ENCODE measurements around the gene GFPT2.

Gene GFPT2

GRCh38 chr5:180373454-180373853 lies 20.3 kb upstream of the GFPT2 start:
- DNase-seq (ENCODE audit: low read depth), result no peak
- no peak overlapping the region for H3K4me3 ChIP-seq (ENCODE audit: low read depth, low read length)
- TF ChIP-seq CTCF (IDR thresholded peaks at IDR 0.05; ENCODE audit: insufficient read depth, low read depth, low read length, missing control alignments), result no peak

GRCh38 chr5:180371949-180372348 lies 18.8 kb upstream of the GFPT2 start:
- no peak overlapping the region for H3K4me3 ChIP-seq (ENCODE audit: low read depth, low read length)
- TF ChIP-seq CTCF (IDR thresholded peaks at IDR 0.05; ENCODE audit: insufficient read depth, low read depth, low read length, missing control alignments), result no peak
- DNase-seq (ENCODE audit: low read depth), result no peak

GRCh38 chr5:180370861-180371641 lies 17.9 kb upstream of the GFPT2 start:
- H3K4me3 ChIP-seq (ENCODE audit: low read depth, low read length), result no peak overlapping the region
- TF ChIP-seq CTCF (IDR thresholded peaks at IDR 0.05; ENCODE audit: insufficient read depth, low read depth, low read length, missing control alignments), result no peak
- DNase-seq (ENCODE audit: low read depth), result no peak

DNA sequence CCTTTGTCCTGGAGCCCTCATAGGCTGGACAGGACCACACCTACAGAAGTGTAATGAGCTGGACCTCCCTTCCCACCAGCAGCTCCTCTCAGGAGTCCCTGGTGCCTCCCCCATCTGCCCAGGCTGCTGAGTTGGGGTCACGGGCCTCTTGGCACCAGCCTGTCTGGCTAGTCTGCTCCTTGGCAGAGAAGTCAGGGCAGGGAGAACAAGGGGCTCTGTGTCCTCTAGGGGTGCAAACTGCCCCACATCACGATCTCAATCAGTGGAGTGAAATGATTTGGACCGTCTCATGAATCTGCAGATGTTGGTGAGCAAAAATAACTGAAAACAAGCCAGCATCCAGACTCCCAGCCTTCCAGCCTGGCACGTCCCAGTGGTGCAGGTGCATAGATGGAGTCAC lies 14.9 kb upstream of the GFPT2 start:
- no peak for DNase-seq (ENCODE audit: low read depth)
- no peak for TF ChIP-seq CTCF (IDR thresholded peaks at IDR 0.05; ENCODE audit: insufficient read depth, low read depth, low read length, missing control alignments)
- H3K4me3 ChIP-seq (ENCODE audit: low read depth, low read length), result no peak overlapping the region

- no peak for TF ChIP-seq CTCF (IDR thresholded peaks at IDR 0.05; ENCODE audit: insufficient read depth, low read depth, low read length, missing control alignments)
- peak; percentile 16 for DNase-seq (ENCODE audit: low read depth)
- no peak overlapping the region for H3K4me3 ChIP-seq (ENCODE audit: low read depth, low read length)
Observed at GRCh38 chr5:180367300-180367699, 14.2 kb upstream of the GFPT2 start.

- no peak for DNase-seq (ENCODE audit: low read depth)
- no peak overlapping the region for H3K4me3 ChIP-seq (ENCODE audit: low read depth, low read length)
- TF ChIP-seq CTCF (IDR thresholded peaks at IDR 0.05; ENCODE audit: insufficient read depth, low read depth, low read length, missing control alignments), result no peak
Observed at GRCh38 chr5:180366326-180366725, 13.2 kb upstream of the GFPT2 start.

- TF ChIP-seq CTCF (IDR thresholded peaks at IDR 0.05; ENCODE audit: insufficient read depth, low read depth, low read length, missing control alignments), result no peak
- no peak for DNase-seq (ENCODE audit: low read depth)
- no peak overlapping the region for H3K4me3 ChIP-seq (ENCODE audit: low read depth, low read length)
Observed at GRCh38 chr5:180365829-180366228, 12.7 kb upstream of the GFPT2 start.

Data from GM12865 (cell line).